Measurements from ENCODE around the gene BET1L.
"Not testable (repeated sequence)": the region's sequence is repeated elsewhere in the genome, so short reads cannot be mapped to it uniquely, and the experiment has no call there.

The BET1L gene

GRCh38 chr11:193481-193880, 13.7 kb downstream of the BET1L start:
- not testable (repeated sequence) for DNase-seq

- not testable (repeated sequence) for DNase-seq
These were observed 14.5 kb downstream of the BET1L start, which contains the start of gene SCGB1C1 for GRCh38 chr11:192674-193128. SCGB1C1 (plus strand) TSS chr11:193078; CDS start chr11:193100, 22 bp downstream.

GRCh38 chr11:191490-192478, 15.4 kb downstream of the BET1L start:
- peak; percentile 1 for DNase-seq

- not testable (repeated sequence) for DNase-seq
These were observed 16.7 kb downstream of the BET1L start for GRCh38 chr11:190546-190945.

GRCh38 chr11:189843-190311, 17.3 kb downstream of the BET1L start:
- not testable (repeated sequence) for DNase-seq

- DNase-seq: peak; percentile 0
These were observed 17.9 kb downstream of the BET1L start for GRCh38 chr11:189200-189783.

GRCh38 chr11:180242-180641, 27.0 kb downstream of the BET1L start:
- DNase-seq: not testable (repeated sequence)
